ENCODE data around the gene FAM227A.

Gene FAM227A

DNA sequence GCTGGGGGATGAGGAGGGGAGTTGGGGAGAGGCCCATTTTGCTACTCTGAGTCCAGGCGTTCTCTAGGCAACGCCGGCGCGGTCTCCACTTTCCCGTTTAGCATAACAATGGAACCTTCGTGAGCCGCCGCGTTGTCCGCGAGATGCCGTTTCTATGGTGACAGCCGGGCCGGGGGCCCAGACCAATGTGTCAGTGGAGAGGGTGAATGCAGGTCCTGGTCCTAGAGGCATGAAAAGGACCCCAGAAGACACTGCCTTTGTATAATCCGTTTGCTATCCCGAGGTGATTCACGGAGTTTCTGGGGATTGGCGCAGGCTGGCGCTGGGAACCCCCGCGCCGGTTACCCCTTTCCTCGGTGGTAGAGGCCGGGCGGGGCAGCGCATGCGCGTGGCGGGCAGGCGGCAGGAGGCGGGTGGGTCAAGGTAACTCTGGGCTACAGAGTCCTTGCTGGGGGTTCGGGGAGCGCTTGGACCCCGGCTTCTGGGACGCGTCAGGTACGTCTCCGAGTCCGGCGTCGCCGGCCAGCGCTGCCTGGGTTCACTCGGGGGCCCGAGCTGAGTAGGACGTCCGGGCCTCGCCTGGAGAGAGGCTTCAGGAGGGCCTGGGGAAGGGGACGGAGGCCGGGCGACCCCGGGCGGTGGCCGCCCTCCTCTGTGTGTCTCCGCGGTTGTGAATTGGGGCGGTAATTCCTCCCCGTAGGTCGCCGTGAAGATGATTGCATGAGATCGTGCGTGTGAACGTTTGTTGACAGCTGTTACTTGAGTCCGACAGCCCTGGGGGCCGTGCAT lies at the start of gene FAM227A, which contains the start of gene CBY1:
Gene FAM227A (minus strand): TSS at position 137 of the 789 bp plus-strand sequence. CDS start 6,224 bp downstream, outside the sequence.
Gene CBY1 (plus strand): TSS at position 383 of the 789 bp plus-strand sequence. CDS start 11,417 bp downstream, outside the sequence.
- Histone ChIP-seq H3K4me1 (ENCODE audit: control insufficient read depth, insufficient read depth, low read length) (peaks cover 10% of the 10 kb centered on the region), H3K9me3 (ENCODE audit: control insufficient read depth, low read length) (no peaks in the 10 kb centered on the region), H3K9ac (ENCODE audit: low read length) (peak within 1 kb of the TSS; percentile 94), H3K27me3 (ENCODE audit: control insufficient read depth, insufficient read depth, low read length) (no peaks in the 10 kb centered on the region), H3K36me3 (ENCODE audit: control insufficient read depth, insufficient read depth, low read length) (no peaks in the 10 kb centered on the region), H3K4me3 (ENCODE audit: low read length) (peak within 1 kb of the TSS; percentile 96)

DNA sequence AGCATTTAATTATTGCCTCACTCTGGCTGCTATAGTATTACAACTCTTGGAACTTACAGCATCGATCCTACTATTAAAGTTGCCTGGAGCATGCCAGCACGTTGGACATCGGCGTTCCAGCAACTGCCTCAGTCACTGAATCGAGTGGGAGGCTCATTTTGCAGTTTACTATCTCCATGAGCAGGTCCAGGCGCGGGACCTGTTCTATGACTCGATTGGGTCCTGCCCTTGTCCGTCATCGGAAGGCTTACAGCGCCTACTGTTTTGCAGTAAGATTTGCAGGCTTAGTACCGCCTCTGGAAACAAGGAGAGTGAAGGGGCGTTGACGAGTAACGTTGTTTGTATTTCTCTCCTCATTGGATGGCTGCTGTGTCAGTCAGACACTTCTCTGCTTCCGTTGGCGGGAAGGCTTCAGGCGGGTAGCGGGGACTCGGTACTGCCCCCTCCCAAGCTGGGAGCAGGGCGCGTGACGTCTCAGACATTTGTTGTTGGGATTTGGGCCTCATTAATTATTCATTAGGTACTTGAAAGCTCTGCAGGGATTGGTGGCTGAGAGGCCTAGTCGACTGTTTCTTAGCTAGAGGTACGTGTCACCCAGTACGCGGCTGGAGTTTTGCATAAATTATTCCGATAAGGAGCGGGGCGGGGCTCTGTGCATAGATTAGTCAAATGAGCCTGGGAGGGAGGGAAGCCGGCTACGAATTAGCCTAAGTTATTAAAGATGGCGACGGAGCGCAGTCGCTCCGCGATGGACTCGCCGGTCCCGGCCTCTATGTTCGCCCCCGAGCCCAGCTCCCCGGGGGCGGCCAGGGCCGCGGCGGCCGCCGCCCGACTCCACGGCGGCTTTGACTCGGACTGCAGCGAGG lies 49.3 kb upstream of the FAM227A start, which contains the start of gene GTPBP1:
Gene GTPBP1 (plus strand): TSS at position 710 of the 866 bp plus-strand sequence. CDS start 12 bp downstream, at position 722.
- H3K27me3 ChIP-seq (ENCODE audit: control insufficient read depth, insufficient read depth, low read length) = no peaks in the 10 kb centered on the region
- no peaks in the 10 kb centered on the region for H3K9me3 ChIP-seq (ENCODE audit: control insufficient read depth, low read length)
- peak within 1 kb of the TSS; percentile 82 for H3K4me3 ChIP-seq (ENCODE audit: low read length)
- no peaks in the 10 kb centered on the region for H3K36me3 ChIP-seq (ENCODE audit: control insufficient read depth, insufficient read depth, low read length)
- H3K9ac ChIP-seq (ENCODE audit: low read length) = peak within 1 kb of the TSS; percentile 78
- peaks cover 29% of the 10 kb centered on the region for H3K4me1 ChIP-seq (ENCODE audit: control insufficient read depth, insufficient read depth, low read length)

DNA sequence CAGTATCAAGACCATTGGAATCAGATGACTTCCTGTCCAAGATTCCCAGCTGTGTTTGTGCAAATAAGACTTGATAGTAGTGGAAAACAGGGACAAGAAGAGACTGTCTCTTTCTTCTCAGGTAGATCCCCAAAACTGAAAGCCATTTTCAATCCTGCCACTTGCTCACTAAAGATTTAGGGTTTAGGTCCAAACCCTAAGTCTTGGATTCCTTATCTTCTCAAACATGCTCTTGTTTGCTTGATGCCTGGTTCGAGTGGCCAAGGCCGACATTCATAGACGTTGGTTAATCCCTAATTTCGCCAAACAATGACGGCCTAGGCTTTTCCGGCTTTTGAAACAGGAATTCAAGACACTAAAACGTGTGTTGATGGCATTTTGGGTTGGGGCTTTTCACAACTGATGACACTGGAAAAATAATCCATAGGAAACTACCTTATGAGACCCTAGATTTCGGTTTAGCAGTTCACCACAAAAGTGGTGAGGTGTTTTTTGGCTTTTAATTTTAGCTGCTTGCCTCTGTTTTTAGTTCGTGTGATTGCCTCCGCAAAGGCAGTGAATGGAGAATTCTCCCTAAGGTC lies 48.6 kb upstream of the FAM227A start:
- no peak overlapping the region for H3K4me3 ChIP-seq (ENCODE audit: low read length)
- H3K27me3 ChIP-seq (ENCODE audit: control insufficient read depth, insufficient read depth, low read length) = no peaks in the 10 kb centered on the region
- peaks cover 29% of the 10 kb centered on the region for H3K4me1 ChIP-seq (ENCODE audit: control insufficient read depth, insufficient read depth, low read length)
- peak overlapping the region; percentile 25 for H3K9ac ChIP-seq (ENCODE audit: low read length)
- H3K9me3 ChIP-seq (ENCODE audit: control insufficient read depth, low read length) = no peaks in the 10 kb centered on the region
- H3K36me3 ChIP-seq (ENCODE audit: control insufficient read depth, insufficient read depth, low read length) = no peaks in the 10 kb centered on the region

GRCh38 chr22:38700789-38701628 lies 44.8 kb upstream of the FAM227A start, which contains the start of gene JOSD1:
TSS of gene JOSD1 (minus strand) at chr22:38700943. CDS start at chr22:38699987, 956 bp downstream.
- H3K4me3 ChIP-seq (ENCODE audit: low read length) = peak within 1 kb of the TSS; percentile 70
- H3K27me3 ChIP-seq (ENCODE audit: control insufficient read depth, insufficient read depth, low read length) = no peaks in the 10 kb centered on the region
- no peaks in the 10 kb centered on the region for H3K36me3 ChIP-seq (ENCODE audit: control insufficient read depth, insufficient read depth, low read length)
- peaks cover 39% of the 10 kb centered on the region for H3K4me1 ChIP-seq (ENCODE audit: control insufficient read depth, insufficient read depth, low read length)
- H3K9ac ChIP-seq (ENCODE audit: low read length) = peak within 1 kb of the TSS; percentile 97
- H3K9me3 ChIP-seq (ENCODE audit: control insufficient read depth, low read length) = no peaks in the 10 kb centered on the region

GRCh38 chr22:38700270-38700788 lies 44.1 kb upstream of the FAM227A start:
- H3K9ac ChIP-seq (ENCODE audit: low read length) = peak overlapping the region; percentile 97
- no peaks in the 10 kb centered on the region for H3K27me3 ChIP-seq (ENCODE audit: control insufficient read depth, insufficient read depth, low read length)
- no peaks in the 10 kb centered on the region for H3K9me3 ChIP-seq (ENCODE audit: control insufficient read depth, low read length)
- peak overlapping the region; percentile 57 for H3K4me3 ChIP-seq (ENCODE audit: low read length)
- H3K4me1 ChIP-seq (ENCODE audit: control insufficient read depth, insufficient read depth, low read length) = peaks cover 45% of the 10 kb centered on the region
- no peaks in the 10 kb centered on the region for H3K36me3 ChIP-seq (ENCODE audit: control insufficient read depth, insufficient read depth, low read length)

- Histone ChIP-seq H3K36me3 (ENCODE audit: control insufficient read depth, insufficient read depth, low read length) (no peaks in the 10 kb centered on the region), H3K9me3 (ENCODE audit: control insufficient read depth, low read length) (no peaks in the 10 kb centered on the region), H3K27me3 (ENCODE audit: control insufficient read depth, insufficient read depth, low read length) (no peaks in the 10 kb centered on the region), H3K9ac (ENCODE audit: low read length) (peak overlapping the region; percentile 97), H3K4me3 (ENCODE audit: low read length) (peak overlapping the region; percentile 57), H3K4me1 (ENCODE audit: control insufficient read depth, insufficient read depth, low read length) (peaks cover 45% of the 10 kb centered on the region)
These were observed 43.6 kb upstream of the FAM227A start for GRCh38 chr22:38699784-38700183.

DNA sequence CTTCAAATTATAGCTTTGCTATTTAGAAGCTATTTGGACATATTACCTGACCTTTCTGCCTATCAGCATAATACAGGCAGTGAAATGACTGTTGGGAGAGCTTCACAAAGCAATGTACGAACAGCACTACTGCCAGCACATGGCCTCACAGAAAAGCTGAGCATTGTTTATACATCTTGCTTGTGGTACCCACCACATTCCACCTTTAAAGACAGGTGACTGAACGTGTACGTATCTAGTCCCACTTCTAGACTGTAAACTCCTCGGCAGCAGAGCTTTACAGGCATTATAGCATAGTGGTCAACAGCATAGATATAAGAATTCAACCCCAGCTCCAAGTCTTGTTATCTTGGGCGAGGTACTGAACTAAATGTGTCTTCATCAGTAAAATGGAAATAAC lies 43.0 kb upstream of the FAM227A start:
- no peaks in the 10 kb centered on the region for H3K36me3 ChIP-seq (ENCODE audit: control insufficient read depth, insufficient read depth, low read length)
- H3K27me3 ChIP-seq (ENCODE audit: control insufficient read depth, insufficient read depth, low read length) = no peaks in the 10 kb centered on the region
- peak overlapping the region; percentile 57 for H3K4me3 ChIP-seq (ENCODE audit: low read length)
- peak overlapping the region; percentile 97 for H3K9ac ChIP-seq (ENCODE audit: low read length)
- H3K9me3 ChIP-seq (ENCODE audit: control insufficient read depth, low read length) = no peaks in the 10 kb centered on the region
- peaks cover 44% of the 10 kb centered on the region for H3K4me1 ChIP-seq (ENCODE audit: control insufficient read depth, insufficient read depth, low read length)

DNA sequence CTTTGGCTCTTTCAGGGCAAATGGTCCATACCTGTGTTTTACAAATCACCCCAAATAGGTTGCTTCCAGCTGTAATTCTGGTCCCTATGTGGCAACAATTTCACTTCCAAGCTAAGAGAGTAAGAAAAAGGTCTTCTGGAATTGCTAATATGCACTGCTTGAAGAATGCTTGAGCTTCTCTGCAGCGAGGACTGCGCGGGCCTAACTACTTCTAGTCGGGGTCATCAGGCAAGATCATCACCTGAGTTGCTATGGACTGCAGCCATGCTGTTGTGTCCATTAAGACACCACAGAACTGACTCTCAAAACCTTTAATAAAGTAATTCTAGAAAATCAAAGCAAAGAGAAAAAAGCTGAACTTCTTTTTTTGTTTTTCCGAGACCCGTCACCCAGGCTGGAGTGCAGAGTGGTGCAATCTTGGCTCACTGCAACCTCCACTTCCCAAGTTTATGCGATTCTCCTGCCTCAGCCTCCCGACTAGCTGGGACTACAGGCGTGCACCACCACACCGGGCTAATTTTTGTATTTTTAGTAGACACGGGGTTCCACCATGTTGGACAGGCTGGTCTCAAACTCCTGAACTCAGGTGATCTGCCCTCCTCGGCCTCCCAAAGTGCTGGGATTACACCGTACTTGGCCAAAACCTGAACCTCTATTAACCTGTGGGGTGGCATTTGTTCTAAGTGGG lies 42.4 kb upstream of the FAM227A start:
- peaks cover 46% of the 10 kb centered on the region for H3K4me1 ChIP-seq (ENCODE audit: control insufficient read depth, insufficient read depth, low read length)
- H3K4me3 ChIP-seq (ENCODE audit: low read length) = peak overlapping the region; percentile 57
- peak overlapping the region; percentile 10 for H3K9ac ChIP-seq (ENCODE audit: low read length)
- no peaks in the 10 kb centered on the region for H3K27me3 ChIP-seq (ENCODE audit: control insufficient read depth, insufficient read depth, low read length)
- H3K36me3 ChIP-seq (ENCODE audit: control insufficient read depth, insufficient read depth, low read length) = no peaks in the 10 kb centered on the region
- H3K9me3 ChIP-seq (ENCODE audit: control insufficient read depth, low read length) = no peaks in the 10 kb centered on the region

DNA sequence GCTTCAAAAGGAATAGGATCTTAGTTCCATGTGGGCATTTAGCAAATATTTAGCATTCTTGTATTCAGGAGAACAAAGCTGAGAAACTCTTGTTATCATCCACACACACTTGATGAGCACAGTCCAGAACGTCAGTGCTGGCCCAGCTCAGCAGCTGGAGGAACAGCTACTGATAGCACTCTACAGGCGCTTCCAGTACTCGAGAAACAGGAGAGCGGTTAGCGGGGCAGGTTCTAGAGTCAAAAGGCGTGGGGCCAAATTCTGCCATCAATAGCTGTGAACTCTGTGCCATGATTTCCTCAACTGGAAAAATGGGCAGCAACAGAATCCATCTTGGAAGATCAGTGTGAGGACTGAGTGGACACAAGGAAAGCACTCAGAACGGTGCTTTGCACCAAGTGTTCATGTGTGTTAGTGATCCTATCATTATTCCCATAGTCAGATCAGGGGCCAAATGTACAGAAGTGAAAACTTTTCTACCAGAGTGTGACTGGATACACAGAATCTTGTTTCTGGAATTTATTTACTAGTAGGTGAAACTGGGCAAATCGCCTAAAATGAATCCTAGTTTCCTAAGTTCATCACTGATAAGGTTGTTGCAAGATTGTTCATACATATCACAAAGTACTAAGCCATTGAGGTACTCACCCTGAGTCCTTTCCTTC lies 41.4 kb upstream of the FAM227A start:
- Histone ChIP-seq H3K4me3 (ENCODE audit: low read length) (no peak overlapping the region), H3K9me3 (ENCODE audit: control insufficient read depth, low read length) (no peaks in the 10 kb centered on the region), H3K4me1 (ENCODE audit: control insufficient read depth, insufficient read depth, low read length) (peaks cover 46% of the 10 kb centered on the region), H3K27me3 (ENCODE audit: control insufficient read depth, insufficient read depth, low read length) (no peaks in the 10 kb centered on the region), H3K9ac (ENCODE audit: low read length) (peak overlapping the region; percentile 30), H3K36me3 (ENCODE audit: control insufficient read depth, insufficient read depth, low read length) (no peaks in the 10 kb centered on the region)
